ENCODE data around the gene KRT3.

DNA sequence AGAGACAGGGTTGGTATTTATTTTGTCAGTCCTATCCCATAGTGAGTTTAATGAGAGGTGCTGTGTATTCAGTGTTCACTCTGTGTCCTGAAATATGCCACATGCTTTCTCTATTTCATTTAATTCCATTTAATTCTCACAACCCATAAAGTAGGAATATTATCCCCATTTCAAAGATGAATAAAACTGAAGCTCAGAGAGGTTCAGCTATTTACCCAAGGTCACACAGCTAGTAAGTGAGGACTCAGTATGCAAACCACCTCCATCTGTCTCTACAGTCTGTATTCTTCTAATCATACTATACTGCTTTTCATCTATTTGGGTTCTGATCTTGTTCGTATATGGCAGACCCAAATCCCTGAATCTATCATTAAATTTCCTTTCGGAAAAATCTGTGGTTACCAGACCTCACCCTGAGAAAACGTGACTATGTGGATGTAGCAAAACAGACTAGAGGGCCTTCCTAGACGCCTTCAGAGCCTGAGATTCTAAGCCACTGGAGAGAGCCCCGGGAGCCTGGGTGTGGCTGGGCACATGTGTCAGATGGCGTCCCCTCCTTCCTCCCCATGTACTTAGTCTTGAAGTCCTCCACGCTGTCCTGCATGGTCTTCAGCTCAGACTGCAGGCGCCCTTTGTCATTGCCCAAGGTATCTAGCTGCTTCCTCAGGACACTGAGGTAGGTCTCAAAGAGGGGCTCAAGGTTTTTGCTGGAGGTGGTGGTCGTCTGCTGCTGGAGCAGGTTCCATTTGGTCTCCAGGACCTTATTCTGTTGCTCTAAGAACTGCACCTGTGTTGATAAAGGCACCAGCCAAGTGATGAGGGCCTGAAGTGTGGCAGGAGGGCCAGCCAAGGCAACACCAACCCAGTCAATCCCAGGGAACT is 15.5 kb upstream of the KRT3 start:
- TF ChIP-seq, protein P1, sequence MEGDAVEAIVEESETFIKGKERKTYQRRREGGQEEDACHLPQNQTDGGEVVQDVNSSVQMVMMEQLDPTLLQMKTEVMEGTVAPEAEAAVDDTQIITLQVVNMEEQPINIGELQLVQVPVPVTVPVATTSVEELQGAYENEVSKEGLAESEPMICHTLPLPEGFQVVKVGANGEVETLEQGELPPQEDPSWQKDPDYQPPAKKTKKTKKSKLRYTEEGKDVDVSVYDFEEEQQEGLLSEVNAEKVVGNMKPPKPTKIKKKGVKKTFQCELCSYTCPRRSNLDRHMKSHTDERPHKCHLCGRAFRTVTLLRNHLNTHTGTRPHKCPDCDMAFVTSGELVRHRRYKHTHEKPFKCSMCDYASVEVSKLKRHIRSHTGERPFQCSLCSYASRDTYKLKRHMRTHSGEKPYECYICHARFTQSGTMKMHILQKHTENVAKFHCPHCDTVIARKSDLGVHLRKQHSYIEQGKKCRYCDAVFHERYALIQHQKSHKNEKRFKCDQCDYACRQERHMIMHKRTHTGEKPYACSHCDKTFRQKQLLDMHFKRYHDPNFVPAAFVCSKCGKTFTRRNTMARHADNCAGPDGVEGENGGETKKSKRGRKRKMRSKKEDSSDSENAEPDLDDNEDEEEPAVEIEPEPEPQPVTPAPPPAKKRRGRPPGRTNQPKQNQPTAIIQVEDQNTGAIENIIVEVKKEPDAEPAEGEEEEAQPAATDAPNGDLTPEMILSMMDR (IDR thresholded peaks at IDR 0.05; ENCODE audit: insufficient read depth, low read length, poor library complexity, severe bottlenecking) = no peak
- no peak for TF ChIP-seq EZH2phosphoT487 (conservative IDR thresholded peaks at IDR 0.05; ENCODE audit: low read length)

Measured in SU-DHL-6 (cell line).